ENCODE data around the gene FLT4. TPM values are rescaled to one million over a fixed set of nuclear protein-coding genes. Genes with fewer than 3 reads are reported as not detected.

The FLT4 gene
- total and polyA plus RNA-seq, 2 experiments from 2014 or later = 3.4 to 13.8 TPM

- H3K27ac ChIP-seq (ENCODE audit: low read depth) = no peak overlapping the region
- H3K27me3 ChIP-seq (ENCODE audit: insufficient read depth) = no peaks in the 10 kb centered on the region
- Mint-ChIP-seq H3K36me3 (ENCODE audit: low read depth) (peaks cover 59% of the 10 kb centered on the region), H3K9me3 (no peaks in the 10 kb centered on the region), H3K27me3 (ENCODE audit: insufficient read depth, low read depth, poor library complexity) (peaks cover 9% of the 10 kb centered on the region), H3K27ac (0 out of 2 replicates have a peak overlapping the region, but pooled peaks have one; percentile 1), H3K4me1 (no peaks in the 10 kb centered on the region), H3K4me3 (no peak overlapping the region)
- no peaks in the 10 kb centered on the region for H3K79me2 ChIP-seq (replicated peaks; ENCODE audit: insufficient read depth)
- no peak overlapping the region for H3K4me3 ChIP-seq
- ATAC-seq (no peak), DNase-seq (ENCODE audit: low spot score) (no peak)
- H3K4me2 ChIP-seq = no peak overlapping the region
- peaks cover 25% of the 10 kb centered on the region; the same call in 1 of the 2 replicates for H4K20me1 ChIP-seq (replicated peaks; ENCODE audit: insufficient read depth)
- H2AFZ ChIP-seq = no peak overlapping the region
- no peak for TF ChIP-seq ZNF462 (CRISPR knock-in tag; IDR thresholded peaks at IDR 0.05)
- H3K9me2 ChIP-seq (ENCODE audit: insufficient read depth) = no peaks in the 10 kb centered on the region
- no peaks in the 10 kb centered on the region for H3F3A ChIP-seq (replicated peaks; ENCODE audit: low read depth)
- H3K4me1 ChIP-seq (ENCODE audit: insufficient read depth) = no peaks in the 10 kb centered on the region
- H3K36me3 ChIP-seq (ENCODE audit: insufficient read depth) = peaks cover 25% of the 10 kb centered on the region
Observed at GRCh38 chr5:180575571-180575970, 73.8 kb downstream of the FLT4 start.

DNA sequence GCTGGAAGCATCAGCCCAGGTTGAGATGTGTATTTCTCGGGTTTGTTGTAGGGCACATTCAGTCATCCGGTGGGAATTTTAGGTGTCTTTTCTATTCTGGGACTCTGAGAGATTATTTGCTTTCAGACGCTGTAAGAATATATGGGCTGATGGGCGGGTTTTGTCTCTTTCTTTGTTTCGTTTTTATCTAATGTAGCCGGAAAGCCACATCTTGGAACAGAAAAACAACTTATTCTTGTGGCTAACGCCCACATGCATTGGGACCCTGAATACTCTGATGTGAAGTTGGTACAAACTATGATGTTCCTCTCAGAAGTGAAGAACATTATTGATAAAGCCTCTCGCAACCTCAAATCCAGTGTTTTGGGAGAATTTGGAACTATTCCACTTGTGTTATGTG is 80.5 kb downstream of the FLT4 start:
- Histone ChIP-seq H3K27ac (ENCODE audit: low read depth) (no peak overlapping the region), H3K4me3 (no peak overlapping the region), H3K79me2 (replicated peaks; ENCODE audit: insufficient read depth) (peaks cover 6% of the 10 kb centered on the region), H3K27me3 (ENCODE audit: insufficient read depth) (no peaks in the 10 kb centered on the region), H3K36me3 (ENCODE audit: insufficient read depth) (peaks cover 39% of the 10 kb centered on the region), H3F3A (replicated peaks; ENCODE audit: low read depth) (no peaks in the 10 kb centered on the region), H2AFZ (no peak overlapping the region), H3K4me1 (ENCODE audit: insufficient read depth) (no peaks in the 10 kb centered on the region), H3K9me2 (ENCODE audit: insufficient read depth) (no peaks in the 10 kb centered on the region), H4K20me1 (replicated peaks; ENCODE audit: insufficient read depth) (peaks cover 13% of the 10 kb centered on the region), H3K4me2 (no peak overlapping the region)
- DNase-seq (ENCODE audit: low spot score) (no peak), ATAC-seq (no peak)
- H3K27me3 Mint-ChIP-seq (ENCODE audit: insufficient read depth, low read depth, poor library complexity) = peaks cover 6% of the 10 kb centered on the region
- no peaks in the 10 kb centered on the region for H3K9me3 Mint-ChIP-seq
- peaks cover 77% of the 10 kb centered on the region for H3K36me3 Mint-ChIP-seq (ENCODE audit: low read depth)
- H3K27ac Mint-ChIP-seq = no peak overlapping the region
- H3K4me1 Mint-ChIP-seq = no peaks in the 10 kb centered on the region
- no peak overlapping the region for H3K4me3 Mint-ChIP-seq
- TF ChIP-seq CTCF (conservative IDR thresholded peaks at IDR 0.05; ENCODE audit: low read depth in 2 of 2) (no peak), ZNF114 (CRISPR knock-in tag; IDR thresholded peaks at IDR 0.05) (no peak), ZNF331 (CRISPR knock-in tag; IDR thresholded peaks at IDR 0.05; ENCODE audit: low read depth) (no peak), EZH2 (IDR thresholded peaks at IDR 0.05; ENCODE audit: low read depth, unreplicated experiment) (no peak), NANOG (IDR thresholded peaks at IDR 0.05; ENCODE audit: borderline replicate concordance) (no peak), JUNB (IDR thresholded peaks at IDR 0.05; ENCODE audit: unreplicated experiment) (no peak), CREB1 (CRISPR knock-in tag; IDR thresholded peaks at IDR 0.05; ENCODE audit: low read depth) (no peak)
- TF ChIP-seq, protein P1, sequence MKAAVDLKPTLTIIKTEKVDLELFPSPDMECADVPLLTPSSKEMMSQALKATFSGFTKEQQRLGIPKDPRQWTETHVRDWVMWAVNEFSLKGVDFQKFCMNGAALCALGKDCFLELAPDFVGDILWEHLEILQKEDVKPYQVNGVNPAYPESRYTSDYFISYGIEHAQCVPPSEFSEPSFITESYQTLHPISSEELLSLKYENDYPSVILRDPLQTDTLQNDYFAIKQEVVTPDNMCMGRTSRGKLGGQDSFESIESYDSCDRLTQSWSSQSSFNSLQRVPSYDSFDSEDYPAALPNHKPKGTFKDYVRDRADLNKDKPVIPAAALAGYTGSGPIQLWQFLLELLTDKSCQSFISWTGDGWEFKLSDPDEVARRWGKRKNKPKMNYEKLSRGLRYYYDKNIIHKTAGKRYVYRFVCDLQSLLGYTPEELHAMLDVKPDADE (IDR thresholded peaks at IDR 0.05) = no peak
- TF ChIP-seq, protein P2, sequence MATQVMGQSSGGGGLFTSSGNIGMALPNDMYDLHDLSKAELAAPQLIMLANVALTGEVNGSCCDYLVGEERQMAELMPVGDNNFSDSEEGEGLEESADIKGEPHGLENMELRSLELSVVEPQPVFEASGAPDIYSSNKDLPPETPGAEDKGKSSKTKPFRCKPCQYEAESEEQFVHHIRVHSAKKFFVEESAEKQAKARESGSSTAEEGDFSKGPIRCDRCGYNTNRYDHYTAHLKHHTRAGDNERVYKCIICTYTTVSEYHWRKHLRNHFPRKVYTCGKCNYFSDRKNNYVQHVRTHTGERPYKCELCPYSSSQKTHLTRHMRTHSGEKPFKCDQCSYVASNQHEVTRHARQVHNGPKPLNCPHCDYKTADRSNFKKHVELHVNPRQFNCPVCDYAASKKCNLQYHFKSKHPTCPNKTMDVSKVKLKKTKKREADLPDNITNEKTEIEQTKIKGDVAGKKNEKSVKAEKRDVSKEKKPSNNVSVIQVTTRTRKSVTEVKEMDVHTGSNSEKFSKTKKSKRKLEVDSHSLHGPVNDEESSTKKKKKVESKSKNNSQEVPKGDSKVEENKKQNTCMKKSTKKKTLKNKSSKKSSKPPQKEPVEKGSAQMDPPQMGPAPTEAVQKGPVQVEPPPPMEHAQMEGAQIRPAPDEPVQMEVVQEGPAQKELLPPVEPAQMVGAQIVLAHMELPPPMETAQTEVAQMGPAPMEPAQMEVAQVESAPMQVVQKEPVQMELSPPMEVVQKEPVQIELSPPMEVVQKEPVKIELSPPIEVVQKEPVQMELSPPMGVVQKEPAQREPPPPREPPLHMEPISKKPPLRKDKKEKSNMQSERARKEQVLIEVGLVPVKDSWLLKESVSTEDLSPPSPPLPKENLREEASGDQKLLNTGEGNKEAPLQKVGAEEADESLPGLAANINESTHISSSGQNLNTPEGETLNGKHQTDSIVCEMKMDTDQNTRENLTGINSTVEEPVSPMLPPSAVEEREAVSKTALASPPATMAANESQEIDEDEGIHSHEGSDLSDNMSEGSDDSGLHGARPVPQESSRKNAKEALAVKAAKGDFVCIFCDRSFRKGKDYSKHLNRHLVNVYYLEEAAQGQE (IDR thresholded peaks at IDR 0.05; ENCODE audit: unreplicated experiment) = no peak
